ENCODE data around the gene APOL3. TPM values are rescaled to one million over a fixed set of nuclear protein-coding genes. Genes with fewer than 3 reads are reported as not detected.

APOL3 gene
- total RNA-seq, 2 donors from 2014 or later: 53.1 to 101 TPM

GRCh38 chr22:36107436-36107835, 53.1 kb downstream of the APOL3 start:
- Histone ChIP-seq H3K9me3 (no peaks in the 10 kb centered on the region), H3K4me1 (ENCODE audit: control insufficient read depth in 1 of 2, low read depth in 2 of 2) (peaks cover 0 to 13% of the 10 kb centered on the region in 2 donors), H3K36me3 (no peaks in the 10 kb centered on the region), H3K27ac (no peak overlapping the region), H3K4me3 (no peak overlapping the region), H3K27me3 (replicated peaks; ENCODE audit: insufficient read depth) (no peaks in the 10 kb centered on the region)
- TF ChIP-seq CTCF (IDR thresholded peaks at IDR 0.05): no peak
- ATAC-seq (ENCODE audit: insufficient number of reproducible peaks, low FRiP score, low read depth) (no peak), DNase-seq (ENCODE audit: low spot score) (no peak)

GRCh38 chr22:36106910-36107309, 53.6 kb downstream of the APOL3 start:
- Histone ChIP-seq H3K36me3 (no peaks in the 10 kb centered on the region), H3K27ac (no peak overlapping the region), H3K9me3 (no peaks in the 10 kb centered on the region), H3K27me3 (replicated peaks; ENCODE audit: insufficient read depth) (no peaks in the 10 kb centered on the region), H3K4me1 (ENCODE audit: control insufficient read depth in 1 of 2, low read depth in 2 of 2) (peaks cover 0 to 13% of the 10 kb centered on the region in 2 donors), H3K4me3 (no peak overlapping the region)
- DNase-seq (ENCODE audit: low spot score) (no peak), ATAC-seq (ENCODE audit: insufficient number of reproducible peaks, low FRiP score, low read depth) (no peak)
- no peak for TF ChIP-seq CTCF (IDR thresholded peaks at IDR 0.05)

GRCh38 chr22:36104988-36105387, 55.6 kb downstream of the APOL3 start:
- no peak for DNase-seq (ENCODE audit: low spot score)
- H3K27ac ChIP-seq: no peak overlapping the region
- TF ChIP-seq CTCF (IDR thresholded peaks at IDR 0.05): no peak
- H3K4me1 ChIP-seq (ENCODE audit: control insufficient read depth in 1 of 2, low read depth in 2 of 2): peaks cover 0 to 4% of the 10 kb centered on the region in 2 donors
- no peak overlapping the region for H3K4me3 ChIP-seq
- no peak for ATAC-seq (ENCODE audit: insufficient number of reproducible peaks, low FRiP score, low read depth)
- H3K9me3 ChIP-seq: no peaks in the 10 kb centered on the region
- no peaks in the 10 kb centered on the region for H3K27me3 ChIP-seq (replicated peaks; ENCODE audit: insufficient read depth)
- H3K36me3 ChIP-seq: no peaks in the 10 kb centered on the region

GRCh38 chr22:36104435-36104834, 56.1 kb downstream of the APOL3 start:
- DNase-seq (ENCODE audit: low spot score) (no peak), ATAC-seq (ENCODE audit: insufficient number of reproducible peaks, low FRiP score, low read depth) (no peak)
- Histone ChIP-seq H3K4me1 (ENCODE audit: control insufficient read depth in 1 of 2, low read depth in 2 of 2) (no peaks in the 10 kb centered on the region), H3K27ac (no peak overlapping the region), H3K9me3 (no peaks in the 10 kb centered on the region), H3K4me3 (no peak overlapping the region), H3K27me3 (replicated peaks; ENCODE audit: insufficient read depth) (no peaks in the 10 kb centered on the region), H3K36me3 (no peaks in the 10 kb centered on the region)
- no peak for TF ChIP-seq CTCF (IDR thresholded peaks at IDR 0.05)

GRCh38 chr22:36103891-36104290, 56.7 kb downstream of the APOL3 start:
- Histone ChIP-seq H3K9me3 (no peaks in the 10 kb centered on the region), H3K4me1 (ENCODE audit: control insufficient read depth in 1 of 2, low read depth in 2 of 2) (no peaks in the 10 kb centered on the region), H3K4me3 (no peak overlapping the region), H3K27ac (no peak overlapping the region), H3K27me3 (replicated peaks; ENCODE audit: insufficient read depth) (no peaks in the 10 kb centered on the region), H3K36me3 (no peaks in the 10 kb centered on the region)
- DNase-seq (ENCODE audit: low spot score) (no peak), ATAC-seq (ENCODE audit: insufficient number of reproducible peaks, low FRiP score, low read depth) (no peak)
- TF ChIP-seq CTCF (IDR thresholded peaks at IDR 0.05): no peak

Measured in thoracic aorta (tissue), 2 donors.